Measurements from ENCODE around the gene IQCN.

IQCN gene

GRCh38 chr19:18274219-18274780 lies at the start of gene IQCN:
Gene IQCN (minus strand): TSS chr19:18274452. CDS start chr19:18269478, 4,974 bp downstream.
- peak in 1 of 2 experiments; percentile 53 for DNase-seq

- peak; percentile 92 to 98 for DNase-seq
These were observed 48.7 kb upstream of the IQCN start, which contains the start of gene LSM4 for GRCh38 chr19:18322759-18323460. Gene LSM4 (minus strand): TSS chr19:18323076. CDS start chr19:18323020, 56 bp downstream.

- DNase-seq, result peak in 1 of 2 experiments; percentile 39
These were observed 48.1 kb upstream of the IQCN start for GRCh38 chr19:18322318-18322758.

GRCh38 chr19:18321734-18322102 lies 47.5 kb upstream of the IQCN start:
- DNase-seq, result no peak

- no peak for DNase-seq
These were observed 46.8 kb upstream of the IQCN start for GRCh38 chr19:18320865-18321733.

GRCh38 chr19:18319591-18320135 lies 45.4 kb upstream of the IQCN start:
- no peak for DNase-seq

- no peak for DNase-seq
These were observed 43.9 kb upstream of the IQCN start for GRCh38 chr19:18317961-18318800.

GRCh38 chr19:18313398-18313797 lies 39.1 kb upstream of the IQCN start:
- DNase-seq, result no peak

GRCh38 chr19:18312092-18312534 lies 37.9 kb upstream of the IQCN start:
- DNase-seq, result no peak

- DNase-seq, result no peak
These were observed 37.3 kb upstream of the IQCN start for GRCh38 chr19:18311502-18312091.

GRCh38 chr19:18310966-18311365 lies 36.7 kb upstream of the IQCN start:
- DNase-seq, result no peak

GRCh38 chr19:18310118-18310909 lies 36.1 kb upstream of the IQCN start:
- no peak for DNase-seq

GRCh38 chr19:18309525-18310064 lies 35.3 kb upstream of the IQCN start:
- DNase-seq, result no peak

GRCh38 chr19:18308948-18309325 lies 34.7 kb upstream of the IQCN start:
- no peak for DNase-seq

- DNase-seq, result no peak
These were observed 34.0 kb upstream of the IQCN start for GRCh38 chr19:18308051-18308947.

- no peak for DNase-seq
These were observed 33.0 kb upstream of the IQCN start for GRCh38 chr19:18307271-18307681.

GRCh38 chr19:18306888-18307260 lies 32.6 kb upstream of the IQCN start:
- DNase-seq, result no peak

GRCh38 chr19:18306209-18306887 lies 32.1 kb upstream of the IQCN start:
- no peak for DNase-seq
